IMR-90 (cell line): ENCODE results near the gene ARV1.

Experiments used
- CEBPB ChIP-seq: IDR thresholded peaks from 2 replicates; pipeline ENCODE4 v1.6.1; 2012; ENCODE audit warnings: low read depth, low read length, improper control_type of control experiment
- MAFK ChIP-seq: IDR thresholded peaks from 2 replicates; pipeline ENCODE4 v1.6.1; 2012; ENCODE audit warnings: low read depth, low read length, improper control_type of control experiment
- POLR2A ChIP-seq: IDR thresholded peaks from 2 replicates; pipeline ENCODE4 v1.6.1; 2012; ENCODE audit warnings: mild to moderate bottlenecking, low read depth, low read length
- RAD21 ChIP-seq: IDR thresholded peaks from 2 replicates; pipeline ENCODE4 v1.6.1; 2012; ENCODE audit warnings: low read length, improper control_type of control experiment
- RFX5 ChIP-seq: IDR thresholded peaks from 2 replicates; pipeline ENCODE4 v1.8.0; 2012; ENCODE audit warnings: low read depth, mild to moderate bottlenecking, low read length, moderate library complexity
- SMC3 ChIP-seq: fragments of 150-350 bp; IDR thresholded peaks from 2 replicates; pipeline ENCODE4 v1.6.1; 2016; ENCODE audit warnings: low read depth, mild to moderate bottlenecking, antibody characterized with exemption, low read length, moderate library complexity
- TF ChIP-seq, protein P1 (sequence below): conservative IDR thresholded peaks from 2 replicates; pipeline ENCODE4 v1.5.1; 2012; ENCODE audit warnings: mild to moderate bottlenecking, low read depth, low read length, improper control_type of control experiment

- no peak for TF ChIP-seq POLR2A
- TF ChIP-seq, protein P1, sequence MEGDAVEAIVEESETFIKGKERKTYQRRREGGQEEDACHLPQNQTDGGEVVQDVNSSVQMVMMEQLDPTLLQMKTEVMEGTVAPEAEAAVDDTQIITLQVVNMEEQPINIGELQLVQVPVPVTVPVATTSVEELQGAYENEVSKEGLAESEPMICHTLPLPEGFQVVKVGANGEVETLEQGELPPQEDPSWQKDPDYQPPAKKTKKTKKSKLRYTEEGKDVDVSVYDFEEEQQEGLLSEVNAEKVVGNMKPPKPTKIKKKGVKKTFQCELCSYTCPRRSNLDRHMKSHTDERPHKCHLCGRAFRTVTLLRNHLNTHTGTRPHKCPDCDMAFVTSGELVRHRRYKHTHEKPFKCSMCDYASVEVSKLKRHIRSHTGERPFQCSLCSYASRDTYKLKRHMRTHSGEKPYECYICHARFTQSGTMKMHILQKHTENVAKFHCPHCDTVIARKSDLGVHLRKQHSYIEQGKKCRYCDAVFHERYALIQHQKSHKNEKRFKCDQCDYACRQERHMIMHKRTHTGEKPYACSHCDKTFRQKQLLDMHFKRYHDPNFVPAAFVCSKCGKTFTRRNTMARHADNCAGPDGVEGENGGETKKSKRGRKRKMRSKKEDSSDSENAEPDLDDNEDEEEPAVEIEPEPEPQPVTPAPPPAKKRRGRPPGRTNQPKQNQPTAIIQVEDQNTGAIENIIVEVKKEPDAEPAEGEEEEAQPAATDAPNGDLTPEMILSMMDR = no peak
- TF ChIP-seq MAFK = no peak
- TF ChIP-seq RFX5 = no peak
- no peak for TF ChIP-seq CEBPB
- no peak for TF ChIP-seq RAD21
- TF ChIP-seq SMC3 = no peak
These were observed 48.4 kb downstream of the ARV1 start for GRCh38 chr1:231027136-231027925.
